WTC11 (cell line): ENCODE results near the gene NOPCHAP1. TPM values are rescaled to one million over a fixed set of nuclear protein-coding genes. Genes with fewer than 3 reads are reported as not detected.

Experiments
- ATAC-seq: fragments of 200-7000 bp; cut with Tn5 transposase; 2 replicates; pipeline ENCODE4 v1.10.0; 2021; ENCODE audit warnings: mild to moderate bottlenecking, moderate library complexity
- CTCF ChIA-PET: fragments of 300-600 bp; sonication (Branson Sonifier 250); formaldehyde crosslinking; loops from one replicate; lab custom pipeline; 2021; ENCODE audit warnings: antibody characterized with exemption; lab: Charles Lee
- POLR2A ChIA-PET: fragments of 350-600 bp; sonication (Branson Sonifier 250); formaldehyde crosslinking; loops from one replicate; lab custom pipeline; 2021; ENCODE audit warnings: antibody characterized with exemption; lab: Charles Lee
- DNase-seq: peaks from one replicate; pipeline ENCODE4 v3.0.0; 2021; ENCODE audit warnings: low spot score
- H3K27ac Mint-ChIP-seq: 2 replicates; pipeline ENCODE4 v1.8.0; 2021; ENCODE audit warnings: mixed read lengths
- H3K27me3 Mint-ChIP-seq: 2 replicates; pipeline ENCODE4 v1.8.0; 2021; ENCODE audit warnings: low read depth, mild to moderate bottlenecking, moderate library complexity, mixed read lengths
- H3K36me3 Mint-ChIP-seq: 2 replicates; pipeline ENCODE4 v1.8.0; 2021; ENCODE audit warnings: mixed read lengths
- H3K4me1 Mint-ChIP-seq: 2 replicates; pipeline ENCODE4 v1.8.0; 2022; ENCODE audit warnings: mixed read lengths
- H3K4me3 Mint-ChIP-seq: 2 replicates; pipeline ENCODE4 v1.8.0; 2021; ENCODE audit warnings: mild to moderate bottlenecking, moderate library complexity, mixed read lengths
- H3K9me3 Mint-ChIP-seq: 2 replicates; pipeline ENCODE4 v1.8.0; 2021; ENCODE audit warnings: mixed read lengths
- CBFB ChIP-seq: sonication (generic); formaldehyde crosslinking; IDR thresholded peaks from 2 replicates; pipeline ENCODE4 v1.8.1; 2022; ENCODE audit warnings: mild to moderate bottlenecking, low read depth, missing genetic modification reagents
- E2F1 ChIP-seq: sonication (generic); formaldehyde crosslinking; IDR thresholded peaks from 2 replicates; pipeline ENCODE4 v1.8.0; 2022; ENCODE audit warnings: mild to moderate bottlenecking, missing genetic modification reagents
- ERG ChIP-seq: fragments of 250-450 bp; sonication (Bioruptor Pico); IDR thresholded peaks from 2 replicates; pipeline ENCODE4 v1.8.0; 2021; ENCODE audit warnings: mild to moderate bottlenecking
- ETV6 ChIP-seq: sonication (generic); formaldehyde crosslinking; IDR thresholded peaks from 2 replicates; pipeline ENCODE4 v1.8.1; 2022; ENCODE audit warnings: mild to moderate bottlenecking, missing genetic modification reagents
- HMGA2 ChIP-seq: fragments of 250-450 bp; sonication (Bioruptor Pico); IDR thresholded peaks from 2 replicates; pipeline ENCODE4 v1.4.0; 2021; ENCODE audit warnings: mild to moderate bottlenecking, moderate library complexity
- IRF1 ChIP-seq: sonication (generic); formaldehyde crosslinking; IDR thresholded peaks from 2 replicates; pipeline ENCODE4 v1.8.0; 2023; ENCODE audit warnings: missing genetic modification reagents
- JUN ChIP-seq: sonication (generic); formaldehyde crosslinking; IDR thresholded peaks from 2 replicates; pipeline ENCODE4 v1.8.0; 2023; ENCODE audit warnings: mild to moderate bottlenecking, missing genetic modification reagents
- MAX ChIP-seq: sonication (generic); formaldehyde crosslinking; IDR thresholded peaks from 2 replicates; pipeline ENCODE4 v1.8.0; 2022; ENCODE audit warnings: mild to moderate bottlenecking, missing genetic modification reagents
- MXD4 ChIP-seq: fragments of 250-450 bp; sonication (Bioruptor Pico); IDR thresholded peaks from 2 replicates; pipeline ENCODE4 v1.8.0; 2021; ENCODE audit warnings: mild to moderate bottlenecking, moderate library complexity, borderline replicate concordance
- NFE2L1 ChIP-seq: sonication (generic); formaldehyde crosslinking; IDR thresholded peaks from 2 replicates; pipeline ENCODE4 v1.8.1; 2023; ENCODE audit warnings: missing genetic modification reagents
- NR3C1 ChIP-seq: sonication (generic); formaldehyde crosslinking; conservative IDR thresholded peaks from 2 replicates; pipeline ENCODE4 v1.8.1; 2023; ENCODE audit warnings: low read depth, mild to moderate bottlenecking, missing genetic modification reagents
- OVOL2 ChIP-seq: fragments of 250-450 bp; sonication (Bioruptor Pico); IDR thresholded peaks from 2 replicates; pipeline ENCODE4 v1.9.0; 2021; ENCODE audit warnings: mild to moderate bottlenecking, borderline replicate concordance
- RELA ChIP-seq: sonication (generic); formaldehyde crosslinking; IDR thresholded peaks from 2 replicates; pipeline ENCODE4 v1.8.1; 2022; ENCODE audit warnings: missing genetic modification reagents, mild to moderate bottlenecking, borderline replicate concordance
- SMAD3 ChIP-seq: sonication (generic); formaldehyde crosslinking; IDR thresholded peaks from 2 replicates; pipeline ENCODE4 v1.8.0; 2022; ENCODE audit warnings: missing genetic modification reagents, mild to moderate bottlenecking, borderline replicate concordance
- TP53 ChIP-seq: sonication (generic); formaldehyde crosslinking; IDR thresholded peaks from 2 replicates; pipeline ENCODE4 v1.8.1; 2023; ENCODE audit warnings: mild to moderate bottlenecking, missing genetic modification reagents
- ZBTB43 ChIP-seq: sonication (generic); formaldehyde crosslinking; IDR thresholded peaks from 2 replicates; pipeline ENCODE4 v1.8.1; 2023; ENCODE audit warnings: mild to moderate bottlenecking, missing genetic modification reagents
- ZNF219 ChIP-seq: sonication (generic); formaldehyde crosslinking; IDR thresholded peaks from 2 replicates; pipeline ENCODE4 v1.8.0; 2023; ENCODE audit warnings: missing genetic modification reagents, mild to moderate bottlenecking, borderline replicate concordance
- ZNF317 ChIP-seq: sonication (generic); formaldehyde crosslinking; IDR thresholded peaks from 2 replicates; pipeline ENCODE4 v1.8.1; 2023; ENCODE audit warnings: low read depth, mild to moderate bottlenecking, moderate library complexity, missing genetic modification reagents, borderline replicate concordance
- ZNF423 ChIP-seq: fragments of 250-450 bp; sonication (Bioruptor Pico); IDR thresholded peaks from 2 replicates; pipeline ENCODE4 v2.1.2; 2022; ENCODE audit warnings: mild to moderate bottlenecking, moderate library complexity
- ZNF512 ChIP-seq: sonication (generic); formaldehyde crosslinking; IDR thresholded peaks from 2 replicates; pipeline ENCODE4 v1.8.1; 2022; ENCODE audit warnings: missing genetic modification reagents, borderline replicate concordance
- ZNF532 ChIP-seq: fragments of 250-450 bp; sonication (Bioruptor Pico); IDR thresholded peaks from 2 replicates; pipeline ENCODE4 v1.9.0; 2021; ENCODE audit warnings: mild to moderate bottlenecking, borderline replicate concordance
- total RNA-seq: library from RNA; stranded (reverse); gene quantifications from 3 replicates; pipeline ENCODE4 v1.2.3, GENCODE V29; 2021

NOPCHAP1 gene
- total RNA-seq, 1 experiment from 2014 or later, result 34.8 TPM

- ChIA-PET CTCF (no interaction called here), POLR2A (no interaction called here)
- peaks cover 12% of the 10 kb centered on the region for H3K4me1 Mint-ChIP-seq
- DNase-seq (no peak), ATAC-seq (no peak)
- H3K4me3 Mint-ChIP-seq, result no peak overlapping the region
- peaks cover 6% of the 10 kb centered on the region for H3K9me3 Mint-ChIP-seq
- H3K36me3 Mint-ChIP-seq, result no peaks in the 10 kb centered on the region
- H3K27ac Mint-ChIP-seq, result no peak overlapping the region
- peaks cover 13% of the 10 kb centered on the region for H3K27me3 Mint-ChIP-seq
- TF ChIP-seq RELA (CRISPR knock-in tag), result no peak
- no peak for TF ChIP-seq ZNF532 (CRISPR knock-in tag)
- TF ChIP-seq NR3C1 (CRISPR knock-in tag), result no peak
- no peak for TF ChIP-seq JUN
- no peak for TF ChIP-seq CBFB
- TF ChIP-seq ZBTB43, result no peak
These were observed 21.8 kb upstream of the NOPCHAP1 start for GRCh38 chr12:104964167-104964855.

- H3K27me3 Mint-ChIP-seq, result peaks cover 8% of the 10 kb centered on the region
- H3K9me3 Mint-ChIP-seq, result peaks cover 6% of the 10 kb centered on the region
- ChIA-PET POLR2A (no interaction called here), CTCF (no interaction called here)
- H3K27ac Mint-ChIP-seq, result no peak overlapping the region
- no peak for ATAC-seq
- H3K36me3 Mint-ChIP-seq, result no peaks in the 10 kb centered on the region
- H3K4me1 Mint-ChIP-seq, result peaks cover 8% of the 10 kb centered on the region
- no peak for TF ChIP-seq NR3C1 (CRISPR knock-in tag)
- TF ChIP-seq TP53 (CRISPR knock-in tag), result no peak
- no peak for TF ChIP-seq OVOL2 (CRISPR knock-in tag)
- TF ChIP-seq ZNF423 (CRISPR knock-in tag), result no peak
- TF ChIP-seq HMGA2 (CRISPR knock-in tag), result no peak
- no peak for TF ChIP-seq ZNF219 (CRISPR knock-in tag)
- no peak for TF ChIP-seq ZBTB43
- TF ChIP-seq NFE2L1, result no peak
- no peak for TF ChIP-seq E2F1 (CRISPR knock-in tag)
- H3K4me3 Mint-ChIP-seq, result no peak overlapping the region
- no peak for DNase-seq
These were observed 21.3 kb upstream of the NOPCHAP1 start for GRCh38 chr12:104964856-104965205.

- ATAC-seq, result no peak
- Mint-ChIP-seq H3K36me3 (no peaks in the 10 kb centered on the region), H3K27ac (no peak overlapping the region), H3K27me3 (peaks cover 6% of the 10 kb centered on the region), H3K9me3 (peaks cover 6% of the 10 kb centered on the region), H3K4me3 (no peak overlapping the region), H3K4me1 (0 out of 2 replicates have a peak, but pooled peaks cover 4% of the 10 kb centered on the region)
- ChIA-PET POLR2A (no interaction called here), CTCF (no interaction called here)
- DNase-seq, result no peak
- TF ChIP-seq ZNF317 (no peak), SMAD3 (no peak), ZNF512 (no peak), ERG (CRISPR knock-in tag) (no peak), MAX (CRISPR knock-in tag) (no peak), ETV6 (no peak), IRF1 (CRISPR knock-in tag) (no peak), MXD4 (CRISPR knock-in tag) (no peak)
These were observed 19.4 kb upstream of the NOPCHAP1 start for GRCh38 chr12:104966677-104967076.
